ENCODE measurements around the gene MYRF.

MYRF gene

DNA sequence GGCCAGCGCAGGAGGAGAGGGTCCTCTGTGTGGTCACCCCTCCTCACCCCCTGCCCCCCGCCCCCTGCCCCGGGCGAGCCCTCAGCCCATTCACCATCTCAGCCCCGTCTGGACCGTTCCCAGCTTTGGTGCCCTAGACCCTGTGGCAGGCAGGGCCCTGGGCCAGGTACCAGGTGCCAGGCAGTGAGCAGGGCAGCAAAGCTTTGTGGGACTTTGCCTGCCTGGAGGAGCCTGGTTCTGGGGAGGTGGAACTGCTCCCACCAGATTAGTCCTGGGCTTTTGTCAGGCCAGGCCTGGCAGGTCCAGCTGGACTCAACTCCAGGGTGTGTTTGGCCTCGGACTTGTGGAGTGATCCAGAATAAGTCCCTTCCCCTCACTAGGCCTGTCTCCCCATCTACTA, 13.7 kb upstream of the MYRF start:
- FAIRE-seq = no peak
- no peak for DNase-seq (ENCODE audit: low spot score)

DNA sequence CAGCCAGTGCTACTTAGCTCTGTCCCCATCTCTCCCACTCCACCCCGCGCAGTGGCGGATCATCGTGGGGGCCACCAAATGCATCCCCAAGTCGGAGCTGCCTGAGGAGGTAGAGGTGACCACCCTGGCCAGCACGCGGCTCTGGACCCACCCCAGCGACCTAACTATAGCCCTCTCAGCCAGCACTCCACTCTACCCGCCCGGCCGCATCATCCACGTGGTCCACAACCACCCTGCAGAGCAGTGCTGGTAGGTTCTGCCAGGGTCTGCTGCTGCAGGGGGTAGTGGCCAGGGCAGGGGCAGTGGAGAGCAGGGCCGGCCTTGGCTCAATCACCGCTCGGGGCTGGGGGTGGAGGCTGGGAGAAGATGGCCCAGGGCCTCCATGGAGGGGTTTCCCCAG, 13.0 kb upstream of the MYRF start:
- FAIRE-seq (no peak), DNase-seq (ENCODE audit: low spot score) (no peak)

DNA sequence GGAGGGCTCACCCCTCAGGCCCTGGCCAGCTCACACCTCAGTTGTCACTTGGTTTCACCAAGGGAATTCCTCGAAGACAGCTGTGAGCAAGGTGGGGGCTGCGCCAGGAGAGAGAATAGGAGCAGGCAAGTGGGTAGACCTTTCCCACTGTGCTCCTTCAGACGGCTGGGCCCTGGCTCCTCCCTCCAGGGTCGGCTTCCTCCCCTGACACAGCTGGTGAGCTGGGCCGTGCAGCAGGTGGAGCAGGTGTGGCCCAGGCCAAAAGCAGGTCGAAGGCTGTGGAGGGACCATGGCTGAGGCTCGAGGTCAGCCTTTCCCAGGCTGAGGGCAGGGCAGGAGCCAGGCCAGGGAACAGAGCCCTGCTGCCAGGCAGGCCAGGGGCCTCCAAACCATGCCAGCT, 12.5 kb upstream of the MYRF start:
- DNase-seq (ENCODE audit: low spot score) (no peak), FAIRE-seq (no peak)

DNA sequence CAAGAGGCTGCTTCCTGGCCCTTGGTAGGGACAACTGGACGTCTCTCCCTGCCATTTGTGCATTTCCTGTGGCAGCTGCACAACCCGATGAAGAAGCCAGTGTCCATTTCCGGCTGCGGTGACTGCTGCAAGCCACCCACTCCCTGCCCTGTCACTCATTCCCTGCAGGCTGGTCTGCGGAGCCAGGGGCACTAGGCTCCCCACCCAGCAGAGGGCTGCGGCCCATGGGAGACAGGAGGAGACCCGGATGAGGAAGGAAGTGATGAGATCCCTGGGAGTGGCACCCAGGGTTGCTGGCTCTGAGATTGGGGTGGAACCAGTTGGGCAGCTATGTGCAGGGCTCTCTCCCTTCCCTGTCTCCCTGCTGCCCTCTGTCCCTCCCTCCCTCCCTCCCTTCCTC, 10.0 kb upstream of the MYRF start:
- FAIRE-seq (no peak), DNase-seq (ENCODE audit: low spot score) (no peak)

DNA sequence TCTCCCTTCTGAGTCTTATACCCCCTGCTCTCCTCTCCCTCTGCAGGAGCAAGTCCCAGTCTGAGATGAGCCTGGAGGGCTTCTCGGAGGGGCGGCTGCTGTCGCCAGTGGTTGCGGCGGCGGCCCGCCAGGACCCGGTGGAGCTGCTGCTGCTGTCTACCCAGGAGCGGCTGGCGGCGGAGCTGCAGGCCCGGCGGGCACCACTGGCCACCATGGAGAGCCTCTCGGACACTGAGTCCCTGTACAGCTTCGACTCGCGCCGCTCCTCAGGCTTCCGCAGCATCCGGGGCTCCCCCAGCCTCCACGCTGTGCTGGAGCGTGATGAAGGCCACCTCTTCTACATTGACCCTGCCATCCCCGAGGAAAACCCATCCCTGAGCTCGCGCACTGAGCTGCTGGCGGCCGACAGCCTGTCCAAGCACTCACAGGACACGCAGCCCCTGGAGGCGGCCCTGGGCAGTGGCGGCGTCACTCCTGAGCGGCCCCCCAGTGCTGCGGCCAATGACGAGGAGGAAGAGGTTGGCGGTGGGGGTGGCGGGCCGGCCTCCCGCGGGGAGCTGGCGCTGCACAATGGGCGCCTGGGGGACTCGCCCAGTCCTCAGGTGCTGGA, 8.8 kb upstream of the MYRF start:
- no peak for DNase-seq (ENCODE audit: low spot score)
- no peak for FAIRE-seq

DNA sequence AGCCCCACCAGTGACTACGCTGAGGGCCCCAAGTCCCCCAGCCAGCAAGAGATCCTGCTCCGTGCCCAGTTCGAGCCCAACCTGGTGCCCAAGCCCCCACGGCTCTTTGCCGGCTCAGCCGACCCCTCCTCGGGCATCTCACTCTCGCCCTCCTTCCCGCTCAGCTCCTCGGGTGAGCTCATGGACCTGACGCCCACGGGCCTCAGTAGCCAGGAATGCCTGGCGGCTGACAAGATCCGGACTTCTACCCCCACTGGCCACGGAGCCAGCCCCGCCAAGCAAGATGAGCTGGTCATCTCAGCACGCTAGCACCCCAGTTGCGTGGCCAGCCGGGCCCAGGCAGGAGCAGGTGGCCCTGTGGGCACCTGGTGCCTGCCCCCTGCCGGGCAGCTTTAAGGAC, 8.3 kb upstream of the MYRF start:
- DNase-seq (ENCODE audit: low spot score) (no peak), FAIRE-seq (no peak)

DNA sequence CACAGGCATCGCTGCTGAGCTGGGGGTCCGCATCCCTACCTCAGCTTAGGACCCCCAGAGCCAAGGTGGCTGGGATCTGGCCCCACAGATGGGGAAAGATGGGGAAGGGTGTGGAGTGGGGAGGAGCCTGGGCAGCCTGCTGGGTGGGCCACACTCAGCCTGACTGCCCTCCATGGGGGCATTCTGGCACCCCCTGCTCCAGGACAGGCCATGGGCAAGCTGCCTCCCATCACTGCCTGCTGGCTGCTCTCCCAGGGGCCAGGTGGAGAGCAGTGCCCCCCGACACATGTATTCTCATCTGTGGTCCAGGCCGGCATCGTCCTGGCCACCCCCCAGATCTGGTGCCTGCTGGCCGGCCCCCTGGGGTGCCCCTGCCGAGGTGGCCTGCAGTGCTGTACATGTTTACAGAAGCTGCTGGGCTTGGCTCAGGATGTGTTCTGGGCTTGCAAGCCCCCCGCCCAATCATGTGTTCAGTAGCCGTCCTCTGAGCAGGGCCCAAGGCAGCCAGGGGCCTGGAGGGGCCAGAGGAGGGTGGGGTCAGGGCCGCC, 7.8 kb upstream of the MYRF start:
- no peak for FAIRE-seq
- no peak for DNase-seq (ENCODE audit: low spot score)

DNA sequence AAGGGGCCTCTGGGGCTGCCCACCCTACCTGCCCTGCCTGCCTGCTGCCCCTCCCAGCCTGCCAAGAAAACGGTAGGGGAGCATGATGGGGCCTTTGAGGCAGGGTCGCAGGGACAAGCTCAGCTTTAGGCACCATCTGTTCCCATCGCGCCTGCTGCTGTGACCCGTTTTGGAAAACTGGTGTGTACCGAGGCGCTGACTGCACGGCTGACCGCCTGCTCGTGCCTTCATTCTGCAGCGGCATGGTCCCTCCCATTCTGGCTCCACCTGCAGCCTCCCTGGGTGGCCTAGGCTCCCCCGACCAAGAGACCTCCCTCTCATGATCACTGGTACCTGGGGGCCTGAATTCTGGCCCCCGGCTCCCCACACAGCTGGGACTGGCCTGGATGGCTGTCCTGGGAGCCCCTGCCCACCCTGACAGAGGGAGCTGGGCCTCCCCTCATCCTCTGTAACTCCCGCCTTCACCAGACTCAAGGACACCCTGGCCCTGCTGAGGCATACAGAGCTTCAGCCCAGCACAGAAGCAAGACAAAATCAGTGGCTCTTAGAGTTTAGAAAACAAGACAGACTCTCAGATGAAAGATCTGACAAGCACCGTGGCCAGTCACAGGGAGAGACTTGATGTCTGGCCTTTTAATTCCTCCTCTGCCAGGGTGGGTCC, 6.5 kb upstream of the MYRF start:
- FAIRE-seq (no peak), DNase-seq (ENCODE audit: low spot score) (no peak)

DNA sequence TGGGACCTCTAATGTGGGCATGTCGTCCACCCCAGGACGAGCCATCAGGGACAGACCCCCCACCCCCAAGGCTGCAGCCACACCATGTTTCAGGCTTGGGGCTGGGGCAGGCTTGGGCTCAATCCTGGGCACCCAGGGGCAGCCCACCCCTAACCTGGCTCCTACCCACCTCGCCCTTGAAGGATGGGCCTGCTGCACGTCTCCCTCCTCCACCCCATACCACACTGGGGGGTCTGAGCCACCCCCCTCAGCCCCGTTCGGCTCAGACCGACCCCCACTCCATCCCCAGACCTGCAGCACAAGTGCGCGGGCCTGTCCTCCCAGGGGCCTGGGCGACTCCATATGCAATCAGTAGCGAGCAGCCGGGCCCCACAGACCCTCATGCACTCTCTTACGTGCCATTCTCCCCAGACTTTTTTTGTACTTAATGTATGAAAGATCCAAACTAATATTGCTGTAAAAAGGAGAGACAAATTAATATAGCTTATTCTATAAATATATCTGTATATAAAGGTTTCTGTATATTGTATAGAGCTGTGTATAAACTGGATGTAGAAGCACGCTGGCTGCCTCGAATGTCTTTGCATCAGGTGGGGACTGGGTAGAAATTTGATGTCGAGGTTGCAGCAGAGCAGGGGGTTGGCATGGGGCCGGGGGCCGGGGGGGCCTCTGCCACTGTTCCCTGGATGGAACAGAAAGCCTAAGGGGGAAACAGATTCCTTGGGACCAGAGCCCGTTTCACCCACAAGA, 5.8 kb upstream of the MYRF start:
- FAIRE-seq (no peak), DNase-seq (ENCODE audit: low spot score) (no peak)

DNA sequence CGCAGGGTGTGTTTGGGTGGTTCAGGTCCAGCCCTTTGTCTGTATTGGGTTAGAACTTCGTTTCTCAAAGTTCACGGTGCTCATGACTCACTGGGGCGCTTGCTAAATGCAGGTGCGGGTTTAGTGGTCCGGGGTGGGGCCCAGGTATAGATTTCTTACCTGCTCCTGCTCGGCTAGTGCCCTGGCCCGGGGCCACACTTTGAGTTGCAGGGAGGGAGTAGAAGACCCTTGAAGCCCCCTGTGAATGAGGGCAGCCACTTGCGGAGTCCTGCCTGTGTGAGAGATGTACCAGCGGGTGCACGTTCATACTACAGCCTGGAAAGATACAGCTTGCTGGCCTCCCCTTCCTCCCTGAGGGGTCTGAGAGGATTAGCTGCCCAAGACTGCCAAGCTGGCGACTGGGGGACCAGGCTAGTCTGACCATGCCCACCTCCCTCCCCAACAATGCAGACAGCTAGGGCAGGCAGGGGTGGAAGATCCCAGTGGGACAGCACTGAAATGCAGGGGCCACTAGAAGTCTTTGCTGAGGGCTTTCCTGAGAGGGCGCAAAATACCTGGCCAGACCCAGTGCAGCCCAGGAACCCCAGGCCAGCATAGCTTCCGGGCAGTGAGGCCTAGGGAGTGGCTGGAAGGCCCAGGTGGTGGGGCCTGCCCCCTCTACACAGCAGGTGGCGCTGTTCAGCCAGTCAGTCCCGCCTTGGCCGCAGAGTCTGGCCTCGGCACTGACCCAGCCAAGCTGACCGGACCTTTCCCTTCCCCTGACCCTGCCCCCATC, 5.1 kb upstream of the MYRF start:
- FAIRE-seq = no peak

DNA sequence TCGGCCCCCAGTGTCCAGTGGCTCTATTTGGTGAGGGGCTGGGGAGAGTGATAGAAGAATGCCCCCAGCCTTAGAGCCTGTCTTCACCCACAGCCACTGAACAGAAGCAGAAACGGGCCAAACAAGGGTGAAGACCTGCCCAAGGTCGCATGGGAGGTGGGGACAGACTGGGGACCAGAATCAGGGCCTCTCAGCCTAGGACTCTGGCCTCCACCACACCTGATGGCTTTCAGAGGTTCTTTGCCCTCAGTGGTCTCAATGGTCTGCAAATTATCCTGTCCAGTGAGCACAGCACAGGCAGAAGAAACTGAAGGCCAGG, 4.5 kb upstream of the MYRF start:
- DNase-seq (ENCODE audit: low spot score) (no peak), FAIRE-seq (no peak)

More for the DNA sequence above, 5.1 kb upstream of the MYRF start:
- peak; percentile 36 for DNase-seq (ENCODE audit: low spot score)

DNA sequence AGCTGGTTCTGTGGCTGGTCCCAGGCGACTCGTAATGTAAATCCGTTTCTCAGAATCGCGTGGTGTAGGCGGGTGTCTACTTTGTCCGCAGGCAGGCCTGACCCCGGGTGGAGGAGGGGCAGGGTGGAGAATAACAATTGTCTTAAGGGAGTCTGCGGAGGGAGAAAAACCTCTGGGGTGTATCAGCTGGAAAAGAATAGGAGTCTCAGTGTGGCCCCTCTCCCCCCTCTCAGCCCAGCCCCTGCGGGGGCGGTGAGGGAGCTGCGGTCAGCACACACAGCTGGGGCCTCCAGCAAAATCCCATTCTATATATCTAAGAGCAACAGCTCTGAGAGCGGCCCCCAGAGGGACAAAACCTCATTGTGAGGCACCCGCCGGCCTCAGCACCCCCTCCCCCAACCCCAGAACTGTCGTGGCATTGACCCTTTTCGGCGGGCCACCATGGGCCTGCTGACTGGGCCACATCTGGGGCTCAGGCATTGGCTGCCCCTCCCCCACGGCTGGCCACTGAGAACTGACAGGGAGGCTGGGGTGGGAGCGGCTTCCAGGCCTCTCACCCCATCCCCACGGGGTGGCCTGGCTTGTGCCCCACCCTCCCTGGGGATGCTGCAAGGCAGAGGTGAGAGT, 2.7 kb upstream of the MYRF start:
- FAIRE-seq = no peak
- no peak for DNase-seq (ENCODE audit: low spot score)

DNA sequence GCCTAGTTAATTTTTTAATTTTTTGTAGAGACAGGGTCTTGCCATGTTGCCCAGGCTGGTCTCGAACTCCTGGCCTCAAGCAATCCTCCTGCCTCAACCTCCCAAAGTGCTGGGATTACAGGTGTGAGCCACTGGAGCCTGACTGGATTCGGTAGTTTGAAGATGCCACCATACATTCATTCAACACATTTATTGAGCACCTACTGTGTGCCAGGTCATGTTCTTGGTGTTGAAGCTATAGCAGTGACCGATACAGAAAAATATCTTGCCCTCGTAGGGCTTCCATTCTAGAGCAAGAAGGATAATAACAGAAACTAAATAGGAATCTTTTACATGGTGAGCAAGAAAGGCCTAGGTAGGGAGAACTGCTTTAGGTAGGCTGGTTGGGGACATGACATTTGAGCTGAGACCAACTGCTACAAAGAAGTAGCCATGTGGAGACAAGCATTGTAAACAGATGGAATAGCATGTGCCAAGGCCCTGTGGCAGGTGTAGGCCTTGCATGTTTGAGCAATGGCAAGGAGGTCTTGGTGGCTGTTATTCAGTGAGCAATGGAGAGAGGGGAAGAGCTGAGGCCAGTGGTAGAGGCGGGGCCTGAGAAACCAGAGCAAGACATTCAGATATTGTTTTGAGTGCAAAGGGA, 1.7 kb upstream of the MYRF start:
- FAIRE-seq (no peak), DNase-seq (ENCODE audit: low spot score) (no peak)

DNA sequence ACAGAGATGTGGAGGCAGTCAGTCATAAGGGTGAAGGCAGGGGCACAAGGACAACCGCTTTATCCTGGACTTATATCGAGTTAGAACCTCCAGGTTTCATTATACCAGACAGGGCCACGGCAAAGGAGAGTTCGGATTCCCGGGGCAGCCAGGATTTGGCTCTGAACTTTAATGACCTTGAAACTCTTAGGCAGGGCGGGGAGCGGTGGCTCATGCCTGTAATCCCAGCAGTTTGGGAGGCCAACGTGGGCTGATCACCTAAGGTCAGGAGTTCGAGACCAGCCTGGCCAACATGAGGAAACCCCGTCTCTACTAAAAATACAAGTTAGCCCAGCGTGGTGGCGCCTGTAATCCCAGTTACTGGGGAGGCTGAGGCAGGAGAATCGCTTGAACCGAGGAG, 1.1 kb upstream of the MYRF start:
- DNase-seq (ENCODE audit: low spot score) (no peak), FAIRE-seq (no peak)

DNA sequence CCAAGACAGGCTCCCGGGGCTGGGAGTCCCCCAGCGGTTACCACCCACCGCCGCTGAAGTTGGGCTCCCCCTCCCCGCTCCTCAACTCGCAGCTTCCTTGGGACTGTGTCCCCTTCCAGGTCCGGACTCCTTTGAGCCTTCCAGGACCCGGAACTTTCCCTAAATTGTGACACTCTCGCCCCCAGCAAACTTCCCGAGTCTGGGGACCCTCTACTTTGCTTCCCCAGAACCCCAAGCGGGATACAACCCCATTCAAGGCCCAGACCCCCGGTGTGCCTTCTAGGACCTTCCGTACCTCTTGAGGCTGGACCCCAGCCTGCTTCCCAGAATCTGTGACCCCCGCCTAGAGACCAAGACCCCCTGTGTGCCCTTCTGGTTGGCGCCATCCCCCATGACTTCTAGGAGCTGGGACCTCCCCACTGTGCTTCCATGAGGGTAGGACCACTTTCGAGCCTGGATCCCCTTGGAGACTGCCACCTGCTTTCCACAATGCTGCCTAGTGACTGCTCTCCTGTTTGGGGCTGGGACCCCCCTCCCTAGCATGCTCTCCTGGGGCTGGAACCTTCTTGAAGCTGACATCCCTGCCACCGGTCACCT, 587 bp downstream of the MYRF start:
- DNase-seq (ENCODE audit: low spot score) (no peak), FAIRE-seq (no peak)

DNA sequence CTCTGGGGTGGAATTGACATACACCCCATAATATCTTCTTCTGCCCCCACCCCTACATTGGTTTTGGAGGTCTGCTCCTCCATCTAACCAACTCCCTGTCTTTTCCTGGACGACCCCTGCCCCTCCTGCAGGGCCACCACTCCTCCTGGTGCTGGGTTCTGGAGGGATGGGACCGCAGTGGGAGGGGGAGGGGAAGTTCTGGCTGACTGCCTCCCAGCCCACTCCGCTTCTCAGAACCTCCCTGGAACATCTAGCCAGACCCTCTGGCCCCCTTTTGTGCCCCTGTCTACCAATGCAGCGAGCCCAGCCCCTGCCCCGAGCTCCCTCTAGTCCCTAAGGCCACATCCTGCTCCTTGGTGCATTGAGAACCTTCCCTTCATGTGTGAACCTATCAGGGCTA, 1.2 kb downstream of the MYRF start:
- FAIRE-seq (no peak), DNase-seq (ENCODE audit: low spot score) (no peak)

DNA sequence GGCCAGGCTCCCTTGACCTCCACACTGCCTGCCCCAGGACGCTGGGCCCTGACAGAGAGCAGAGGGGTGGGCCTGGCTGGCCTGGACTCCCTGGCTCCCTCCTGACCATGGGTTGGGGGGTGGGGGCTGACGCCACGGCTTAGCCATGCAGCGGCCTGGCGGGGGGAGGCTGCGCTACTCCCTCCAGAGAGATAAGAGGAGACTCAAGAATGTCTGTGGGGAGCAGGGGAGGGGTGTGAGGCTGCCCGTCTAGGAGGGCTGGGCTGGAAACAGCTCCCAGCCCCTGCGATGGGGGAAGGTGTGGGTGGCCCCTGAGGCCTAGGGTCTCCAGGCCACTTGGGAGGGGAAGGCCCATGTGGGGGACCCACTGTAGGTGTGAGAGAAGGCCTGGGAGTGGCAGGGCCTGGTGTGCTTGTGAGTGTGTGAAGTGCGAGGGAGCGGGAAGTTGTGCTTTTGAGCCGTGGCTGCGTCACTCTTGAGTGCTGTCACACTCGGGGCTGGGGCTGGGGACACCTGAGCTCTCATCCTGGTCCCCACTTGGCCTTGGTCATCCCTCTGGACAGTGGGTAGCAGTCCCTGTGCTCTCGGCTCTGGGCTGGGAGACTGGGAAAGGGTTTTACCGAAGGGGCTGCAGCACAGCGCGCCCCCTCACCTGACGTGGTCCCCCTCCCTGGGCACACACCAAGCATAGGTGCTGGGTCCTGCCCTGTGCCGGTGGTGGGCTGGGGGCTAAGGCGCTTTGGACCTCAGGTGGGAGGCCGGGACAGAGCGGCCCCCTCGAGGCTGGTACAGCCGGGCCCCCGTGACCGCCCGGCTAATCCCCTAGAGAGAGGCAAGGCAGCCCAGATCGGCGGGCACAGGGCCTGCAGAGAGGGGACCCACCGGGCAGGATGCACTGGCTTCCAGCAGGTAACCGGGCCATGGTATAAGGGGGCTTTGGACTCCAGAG, 2.4 kb downstream of the MYRF start:
- FAIRE-seq = no peak
- DNase-seq (ENCODE audit: low spot score) = no peak

DNA sequence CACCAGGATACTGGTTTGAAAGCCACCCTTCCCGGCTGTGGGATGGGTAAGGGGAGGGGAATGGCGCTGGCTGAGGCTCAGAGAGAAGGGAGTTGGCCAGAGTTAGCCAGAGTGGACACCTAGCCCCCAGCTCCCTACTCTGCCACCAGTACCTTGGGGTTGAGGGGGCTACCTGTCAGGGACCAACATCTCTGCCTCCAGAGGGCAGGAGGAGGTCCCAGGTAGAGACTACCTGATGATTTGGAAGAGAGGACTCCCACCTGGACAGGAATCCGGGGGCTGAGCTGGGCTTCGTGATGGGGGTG, 3.7 kb downstream of the MYRF start:
- FAIRE-seq = no peak
- DNase-seq (ENCODE audit: low spot score) = no peak

DNA sequence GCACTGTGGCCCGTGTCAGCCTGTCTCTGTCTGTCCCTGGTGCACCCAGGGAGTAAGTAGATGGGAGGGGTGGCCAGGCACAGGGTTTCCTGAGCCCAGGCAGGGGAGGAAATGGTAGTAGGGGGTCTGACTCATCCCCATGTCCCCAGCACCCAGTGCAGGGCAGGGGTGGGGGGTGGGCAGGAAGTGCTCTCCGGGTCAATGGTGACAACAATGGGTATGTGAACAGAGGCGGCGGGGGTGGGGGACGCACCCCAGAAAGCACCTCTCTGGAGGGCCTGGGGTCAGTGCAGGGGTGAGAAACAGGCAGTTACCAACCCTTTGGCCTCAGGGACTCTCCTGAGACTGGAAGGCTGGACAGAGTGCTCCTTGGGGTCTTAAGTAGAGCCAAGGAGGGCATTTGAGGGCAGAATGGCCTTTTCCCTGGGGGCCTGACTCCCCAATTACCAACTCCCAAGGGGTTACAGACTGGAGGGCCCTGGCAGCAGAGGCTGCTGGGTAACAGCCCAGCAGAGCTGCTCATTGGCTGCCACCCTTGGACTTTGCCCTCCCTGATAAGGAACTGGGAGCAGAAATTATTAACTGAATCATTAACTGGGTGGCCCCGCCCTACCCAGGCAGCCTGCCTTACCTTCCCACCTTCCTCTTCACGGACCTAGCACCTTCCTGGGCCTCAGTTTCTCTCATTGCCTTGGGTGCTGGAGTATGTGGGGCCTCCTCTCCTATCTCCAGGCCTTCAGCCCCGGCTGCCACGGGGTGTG, 4.2 kb downstream of the MYRF start:
- peak; percentile 82 for DNase-seq (ENCODE audit: low spot score)
- FAIRE-seq = peak; percentile 63

Measured in RCC 7860 (cell line).